Gastroesophageal sphincter (tissue), 4 donors: ENCODE results near the gene PLEKHD1. TPM values are rescaled to one million over a fixed set of nuclear protein-coding genes. Genes with fewer than 3 reads are reported as not detected.

Experiments used
- ATAC-seq: fragments of 150-250 bp; one replicate; pipeline ENCODE4 v1.9.1; 2016; ENCODE audit warnings: mild to moderate bottlenecking, moderate library complexity
- H3K27ac ChIP-seq, 4 donors: fragments of 200-600 bp; sonication (generic) in 3 of 4; 1 replicate in 3 of 4; 2 replicates in 1 of 4; pipeline ENCODE4 v1.5.1; 2016 to 2019
- H3K27me3 ChIP-seq: fragments of 200-600 bp; sonication (generic); one replicate; pipeline ENCODE4 v1.5.1; 2019
- H3K36me3 ChIP-seq, 2 donors: fragments of 200-600 bp; sonication (generic); one replicate each; pipeline ENCODE4 v1.5.1; 2019; ENCODE audit warnings: control low read depth in 1 of 2
- H3K4me1 ChIP-seq, 3 donors: fragments of 200-600 bp; sonication (generic); 1 replicate in 2 of 3; 2 replicates in 1 of 3; pipeline ENCODE4 v1.5.1; 2016 to 2019; ENCODE audit warnings: control low read depth in 2 of 3
- H3K4me3 ChIP-seq, 2 donors: fragments of 200-600 bp; sonication (generic); one replicate each; pipeline ENCODE4 v1.5.1; 2019; ENCODE audit warnings: mild to moderate bottlenecking in 1 of 2, moderate library complexity in 1 of 2
- H3K9me3 ChIP-seq, 3 donors: fragments of 200-600 bp; sonication (generic); one replicate each; pipeline ENCODE4 v1.5.1; 2017 to 2019; ENCODE audit warnings: control low read depth in 2 of 3
- CTCF ChIP-seq, 4 experiments: fragments of 200-600 bp in 2 of 4; fragments of 450-650 bp in 2 of 4; sonication (generic) in 1 of 4; IDR thresholded peaks; one replicate each; pipeline ENCODE4 v1.5.1; 2017 to 2019; ENCODE audit warnings: antibody characterized with exemption in 4 of 4, mild to moderate bottlenecking in 2 of 4, moderate library complexity in 2 of 4
- EP300 ChIP-seq: sonication (generic); formaldehyde crosslinking; IDR thresholded peaks from one replicate; pipeline ENCODE4 v1.6.1; 2017; ENCODE audit warnings: antibody characterized with exemption, mild to moderate bottlenecking
- POLR2A ChIP-seq, 2 donors: fragments of 450-650 bp; IDR thresholded peaks; one replicate each; pipeline ENCODE4 v1.6.1; 2017; ENCODE audit warnings: antibody characterized with exemption in 2 of 2, mild to moderate bottlenecking in 2 of 2, moderate library complexity in 1 of 2
- POLR2AphosphoS5 ChIP-seq: sonication (generic); formaldehyde crosslinking; IDR thresholded peaks from one replicate; pipeline ENCODE4 v1.6.1; 2017; ENCODE audit warnings: antibody characterized with exemption
- WGBS, 2 donors: methylation state at CpG; one replicate each; pipeline ENCODE4 v1.1.5; 2018; ENCODE audit warnings: low coverage in 1 of 2; 5-methylcytosine and 5-hydroxymethylcytosine counted together
- total RNA-seq, 4 donors: library from RNA; depleted of rRNA; stranded (reverse); fragments of >200 nt; gene quantifications; one replicate each; pipeline ENCODE4 v1.1.0, GENCODE V29; 2016

PLEKHD1 gene
- total RNA-seq, 4 donors from 2014 or later, result 0.08 to 0.16 TPM; not detected in 2

- no peak for ATAC-seq
- no peak for TF ChIP-seq POLR2AphosphoS5
- TF ChIP-seq POLR2A (IDR thresholded peaks at IDR 0.05), result no peak
- no peak for TF ChIP-seq EP300
- TF ChIP-seq CTCF (IDR thresholded peaks at IDR 0.05), result no peak
- Histone ChIP-seq H3K36me3 (no peaks in the 10 kb centered on the region), H3K9me3 (no peaks in the 10 kb centered on the region), H3K27me3 (peaks cover 21% of the 10 kb centered on the region), H3K4me3 (no peak overlapping the region), H3K27ac (no peak overlapping the region), H3K4me1 (no peaks in the 10 kb centered on the region)
- 68 to 94% methylated on average over 4 of the region's 4 CpGs for WGBS, 2 donors
These were observed 74.2 kb downstream of the PLEKHD1 start for GRCh38 chr14:69558774-69559173.

GRCh38 chr14:69559581-69560011 lies 75.1 kb downstream of the PLEKHD1 start:
- TF ChIP-seq EP300 (no peak), CTCF (IDR thresholded peaks at IDR 0.05) (no peak), POLR2A (IDR thresholded peaks at IDR 0.05) (no peak), POLR2AphosphoS5 (no peak)
- Histone ChIP-seq H3K27me3 (peaks cover 30% of the 10 kb centered on the region), H3K4me3 (no peak overlapping the region), H3K4me1 (no peaks in the 10 kb centered on the region), H3K27ac (no peak overlapping the region), H3K9me3 (no peaks in the 10 kb centered on the region), H3K36me3 (no peaks in the 10 kb centered on the region)
- WGBS, 2 donors, result 20% methylated on average over 1 of the region's 6 CpGs; no CpG with 5 or more reads in 1 of the 2 donors
- ATAC-seq, result no peak

GRCh38 chr14:69560826-69561225 lies 76.3 kb downstream of the PLEKHD1 start:
- WGBS, 2 donors, result 85 to 89% methylated on average over 7 of the region's 7 CpGs
- no peak overlapping the region for H3K27ac ChIP-seq
- H3K9me3 ChIP-seq, result no peaks in the 10 kb centered on the region
- no peak for ATAC-seq
- TF ChIP-seq POLR2AphosphoS5, result no peak
- H3K27me3 ChIP-seq, result peaks cover 42% of the 10 kb centered on the region
- no peaks in the 10 kb centered on the region for H3K36me3 ChIP-seq
- no peak overlapping the region for H3K4me3 ChIP-seq
- no peaks in the 10 kb centered on the region for H3K4me1 ChIP-seq

GRCh38 chr14:69561893-69562292 lies 77.4 kb downstream of the PLEKHD1 start:
- Histone ChIP-seq H3K36me3 (no peaks in the 10 kb centered on the region), H3K27me3 (peaks cover 53% of the 10 kb centered on the region), H3K27ac (no peak overlapping the region), H3K9me3 (no peaks in the 10 kb centered on the region), H3K4me3 (no peak overlapping the region), H3K4me1 (no peaks in the 10 kb centered on the region)
- TF ChIP-seq POLR2A (IDR thresholded peaks at IDR 0.05) (no peak), CTCF (IDR thresholded peaks at IDR 0.05) (no peak), POLR2AphosphoS5 (no peak), EP300 (no peak)
- ATAC-seq, result no peak

- Histone ChIP-seq H3K27me3 (peaks cover 92% of the 10 kb centered on the region), H3K4me3 (no peak overlapping the region), H3K4me1 (peaks cover 0 to 15% (median 12%) of the 10 kb centered on the region in 3 donors), H3K27ac (no peak overlapping the region), H3K36me3 (no peaks in the 10 kb centered on the region), H3K9me3 (no peaks in the 10 kb centered on the region)
- 64 to 100% methylated on average over 3 to 4 of the region's 5 CpGs for WGBS, 2 donors
- ATAC-seq, result no peak
- TF ChIP-seq CTCF (IDR thresholded peaks at IDR 0.05), result no peak
- TF ChIP-seq POLR2AphosphoS5, result no peak
- TF ChIP-seq POLR2A (IDR thresholded peaks at IDR 0.05), result no peak
- TF ChIP-seq EP300, result no peak
These were observed 83.0 kb downstream of the PLEKHD1 start for GRCh38 chr14:69567563-69567962.
